Stimulated activated CD4-positive, alpha-beta T cell treated with anti-CD3 and anti-CD28 coated beads, Interleukin-15, amount 100 ng/mL, for 48 hours (primary cell): ENCODE data around the gene TTC36.
A peak's percentile ranks its signal among the peaks of the same experiment; 100 is the strongest.
"Not testable (repeated sequence)": the region's sequence is repeated elsewhere in the genome, so short reads cannot be mapped to it uniquely, and the experiment has no call there.

Experiments
- DNase-seq, 2 donors: peaks; one replicate each; pipeline ENCODE4 v3.0.0-alpha.2; 2020; ENCODE audit warnings: low read depth in 2 of 2

Gene TTC36

GRCh38 chr11:118527109-118527508 lies at the start of gene TTC36:
TSS of gene TTC36 (plus strand) at chr11:118527474. CDS start at chr11:118527495, 21 bp downstream.
- DNase-seq, result no peak

GRCh38 chr11:118481238-118481637 lies 46.0 kb upstream of the TTC36 start:
- DNase-seq, result not testable (repeated sequence)

- no peak for DNase-seq
Observed at GRCh38 chr11:118484405-118484804, 42.9 kb upstream of the TTC36 start.

- no peak for DNase-seq
Observed at GRCh38 chr11:118485273-118485672, 42.0 kb upstream of the TTC36 start.

GRCh38 chr11:118488480-118489109 lies 38.7 kb upstream of the TTC36 start:
- DNase-seq, result peak; percentile 35 to 65

GRCh38 chr11:118491041-118491440 lies 36.2 kb upstream of the TTC36 start:
- DNase-seq, result no peak

GRCh38 chr11:118497831-118498230 lies 29.4 kb upstream of the TTC36 start:
- DNase-seq, result no peak

GRCh38 chr11:118503216-118503615 lies 24.1 kb upstream of the TTC36 start:
- no peak for DNase-seq

- DNase-seq, result no peak
Observed at GRCh38 chr11:118511601-118512000, 15.7 kb upstream of the TTC36 start.

- DNase-seq, result no peak
Observed at GRCh38 chr11:118514103-118514502, 13.2 kb upstream of the TTC36 start.

GRCh38 chr11:118519549-118519948 lies 7.7 kb upstream of the TTC36 start:
- DNase-seq, result no peak

GRCh38 chr11:118521892-118522311 lies 5.4 kb upstream of the TTC36 start:
- DNase-seq, result no peak

- no peak for DNase-seq
Observed at GRCh38 chr11:118522571-118523072, 4.7 kb upstream of the TTC36 start.

GRCh38 chr11:118524356-118524755 lies 2.9 kb upstream of the TTC36 start:
- no peak for DNase-seq

GRCh38 chr11:118524757-118525470 lies 2.4 kb upstream of the TTC36 start:
- DNase-seq, result no peak

GRCh38 chr11:118526688-118527087 lies 586 bp upstream of the TTC36 start:
- no peak for DNase-seq

- no peak for DNase-seq
Observed at GRCh38 chr11:118528511-118528910, 1.2 kb downstream of the TTC36 start.

- DNase-seq, result no peak
Observed at GRCh38 chr11:118529584-118530175, 2.4 kb downstream of the TTC36 start.

GRCh38 chr11:118530180-118530682 lies 3.0 kb downstream of the TTC36 start:
- no peak for DNase-seq

GRCh38 chr11:118530683-118531596 lies 3.7 kb downstream of the TTC36 start, which contains the start of gene TMEM25:
TSS of gene TMEM25 (plus strand) at chr11:118531192. CDS start at chr11:118531802, 610 bp downstream.
- peak; percentile 58 to 76 for DNase-seq

GRCh38 chr11:118531597-118532084 lies 4.4 kb downstream of the TTC36 start:
- DNase-seq, result peak in 1 of 2 donors; percentile 8
